CD4-positive, alpha-beta T cell treated with Interleukin-2 at 100 ng/mL for 4 hours (primary cell): ENCODE data around the gene PHACTR1.

Experiments
- DNase-seq: peaks from one replicate; pipeline ENCODE4 v3.0.0-alpha.2; 2020; ENCODE audit warnings: low spot score

The PHACTR1 gene

GRCh38 chr6:13074415-13075140, 358.0 kb downstream of the PHACTR1 start:
- DNase-seq: no peak

GRCh38 chr6:13075141-13075845, 358.7 kb downstream of the PHACTR1 start:
- no peak for DNase-seq

GRCh38 chr6:13076575-13076974, 360.0 kb downstream of the PHACTR1 start:
- DNase-seq: no peak

- no peak for DNase-seq
These were observed 360.6 kb downstream of the PHACTR1 start for GRCh38 chr6:13077117-13077516.

GRCh38 chr6:13079096-13079723, 362.6 kb downstream of the PHACTR1 start:
- no peak for DNase-seq

- DNase-seq: no peak
These were observed 364.1 kb downstream of the PHACTR1 start for GRCh38 chr6:13080462-13081188.

- no peak for DNase-seq
These were observed 364.6 kb downstream of the PHACTR1 start for GRCh38 chr6:13081189-13081563.

- no peak for DNase-seq
These were observed 372.9 kb downstream of the PHACTR1 start for GRCh38 chr6:13089296-13089994.

GRCh38 chr6:13091192-13091591, 374.6 kb downstream of the PHACTR1 start:
- no peak for DNase-seq

GRCh38 chr6:13094781-13095425, 378.3 kb downstream of the PHACTR1 start:
- no peak for DNase-seq

GRCh38 chr6:13096084-13096483, 379.5 kb downstream of the PHACTR1 start:
- DNase-seq: no peak

GRCh38 chr6:13097454-13097853, 380.9 kb downstream of the PHACTR1 start:
- no peak for DNase-seq

GRCh38 chr6:13098006-13098405, 381.4 kb downstream of the PHACTR1 start:
- DNase-seq: no peak

GRCh38 chr6:13098793-13099570, 382.4 kb downstream of the PHACTR1 start:
- DNase-seq: no peak

GRCh38 chr6:13099771-13100170, 383.2 kb downstream of the PHACTR1 start:
- DNase-seq: no peak

GRCh38 chr6:13101409-13101808, 384.8 kb downstream of the PHACTR1 start:
- no peak for DNase-seq

GRCh38 chr6:13101985-13102384, 385.4 kb downstream of the PHACTR1 start:
- DNase-seq: no peak

- no peak for DNase-seq
These were observed 386.6 kb downstream of the PHACTR1 start for GRCh38 chr6:13103169-13103568.

- no peak for DNase-seq
These were observed 388.6 kb downstream of the PHACTR1 start for GRCh38 chr6:13105139-13105538.

GRCh38 chr6:13112921-13113320, 396.4 kb downstream of the PHACTR1 start:
- DNase-seq: no peak

GRCh38 chr6:13113376-13113775, 396.8 kb downstream of the PHACTR1 start:
- no peak for DNase-seq
